NCI-H2029 (cell line): Measurements from ENCODE around the gene RSPO4.

Experiments
- DNase-seq: peaks from one replicate; lab custom pipeline; 2025; lab: John Stamatoyannopoulos, UW

The RSPO4 gene

GRCh38 chr20:967796-968742 is 34.0 kb downstream of the RSPO4 start:
- DNase-seq = peak; percentile 16

GRCh38 chr20:965956-966355 is 36.2 kb downstream of the RSPO4 start:
- no peak for DNase-seq

- DNase-seq = no peak
These were observed 38.3 kb downstream of the RSPO4 start for GRCh38 chr20:963795-964194.

GRCh38 chr20:962683-963082 is 39.4 kb downstream of the RSPO4 start:
- DNase-seq = no peak

GRCh38 chr20:962223-962622 is 39.9 kb downstream of the RSPO4 start:
- no peak for DNase-seq

- DNase-seq = peak; percentile 16
These were observed 40.3 kb downstream of the RSPO4 start for GRCh38 chr20:961768-962167.

- DNase-seq = no peak
These were observed 42.0 kb downstream of the RSPO4 start for GRCh38 chr20:959996-960615.

- no peak for DNase-seq
These were observed 42.9 kb downstream of the RSPO4 start for GRCh38 chr20:958936-959815.

GRCh38 chr20:957544-957943 is 44.6 kb downstream of the RSPO4 start:
- no peak for DNase-seq

GRCh38 chr20:956330-956951 is 45.7 kb downstream of the RSPO4 start:
- peak; percentile 25 for DNase-seq

GRCh38 chr20:955656-956055 is 46.5 kb downstream of the RSPO4 start:
- DNase-seq = no peak

GRCh38 chr20:955111-955510 is 47.0 kb downstream of the RSPO4 start:
- no peak for DNase-seq

- DNase-seq = peak; percentile 10
These were observed 48.4 kb downstream of the RSPO4 start for GRCh38 chr20:953742-954141.

- no peak for DNase-seq
These were observed 49.8 kb downstream of the RSPO4 start for GRCh38 chr20:952196-952795.

- no peak for DNase-seq
These were observed 50.5 kb downstream of the RSPO4 start for GRCh38 chr20:951384-952169.

- no peak for DNase-seq
These were observed 52.4 kb downstream of the RSPO4 start for GRCh38 chr20:949717-950116.

- DNase-seq = no peak
These were observed 55.3 kb downstream of the RSPO4 start for GRCh38 chr20:946826-947225.

GRCh38 chr20:945841-946240 is 56.3 kb downstream of the RSPO4 start:
- no peak for DNase-seq

- DNase-seq = no peak
These were observed 57.2 kb downstream of the RSPO4 start for GRCh38 chr20:944774-945410.

GRCh38 chr20:944148-944547 is 58.0 kb downstream of the RSPO4 start:
- no peak for DNase-seq
